ENCODE measurements around the gene MOV10. TPM values are rescaled to one million over a fixed set of nuclear protein-coding genes. Genes with fewer than 3 reads are reported as not detected.

MOV10 gene
- total and polyA plus RNA-seq, 2 of the 13 experiments (the other 11 are each of a cell fraction or from before 2014, with no cell fraction given): 56.4 to 58.2 TPM

GRCh38 chr1:112674986-112675727 lies 698 bp downstream of the MOV10 start (continued):
- TF ChIP-seq HMGXB4 (CRISPR knock-in tag; IDR thresholded peaks at IDR 0.05; ENCODE audit: borderline replicate concordance in 1 of 2, low read depth in 1 of 2) (peak; percentile 27 to 30; a peak in 3 of 4 replicates), SAP130 (CRISPR knock-in tag; IDR thresholded peaks at IDR 0.05; ENCODE audit: low read depth) (peak; percentile 31; the same call in 1 of the 2 replicates), ZNF678 (CRISPR knock-in tag; IDR thresholded peaks at IDR 0.05) (peak; percentile 43; the same call in 1 of the 2 replicates), PTBP1 (IDR thresholded peaks at IDR 0.05; ENCODE audit: low read depth, low read length, poor library complexity, severe bottlenecking) (peak; percentile 16), ZNF281 (CRISPR knock-in tag; IDR thresholded peaks at IDR 0.05; ENCODE audit: borderline replicate concordance) (peak; percentile 96), ZNF230 (CRISPR knock-in tag; IDR thresholded peaks at IDR 0.05) (no peak), FOXC1 (CRISPR knock-in tag; IDR thresholded peaks at IDR 0.05; ENCODE audit: borderline replicate concordance) (0 out of 2 replicates have a peak, but pooled peaks have one; percentile 19), NR2F1 (CRISPR knock-in tag; IDR thresholded peaks at IDR 0.05) (no peak), IRF9 (CRISPR knock-in tag; IDR thresholded peaks at IDR 0.05; ENCODE audit: borderline replicate concordance) (0 out of 2 replicates have a peak, but pooled peaks have one; percentile 74), SUZ12 (IDR thresholded peaks at IDR 0.05; ENCODE audit: low read depth, low read length) (no peak), RFX5 (IDR thresholded peaks at IDR 0.05; ENCODE audit: low read depth, low read length) (no peak), IRF1 (CRISPR knock-in tag; IDR thresholded peaks at IDR 0.05; ENCODE audit: low read depth) (peak; percentile 23; the same call in 1 of the 2 replicates), ZNF879 (CRISPR knock-in tag; IDR thresholded peaks at IDR 0.05) (no peak), ZBTB10 (CRISPR knock-in tag; IDR thresholded peaks at IDR 0.05; ENCODE audit: borderline replicate concordance) (peak; percentile 57; the same call in 1 of the 2 replicates), BCL3 (CRISPR knock-in tag; IDR thresholded peaks at IDR 0.05) (peak; percentile 44; the same call in 1 of the 2 replicates), ZNF550 (CRISPR knock-in tag; IDR thresholded peaks at IDR 0.05; ENCODE audit: borderline replicate concordance) (no peak)
